Cortex of kidney (tissue), 1 donor: Measurements from ENCODE around the gene C1orf122.
"Not testable (repeated sequence)": the region's sequence is repeated elsewhere in the genome, so short reads cannot be mapped to it uniquely, and the experiment has no call there.

Source experiments
- DNase-seq: peaks from one replicate; lab custom pipeline; 2025; lab: John Stamatoyannopoulos, UW

Gene C1orf122

GRCh38 chr1:37807555-37808368 lies at the start of gene C1orf122, which contains the start of gene YRDC:
Gene C1orf122, plus strand, starts transcription at chr1:37807790. Its CDS starts 615 bp downstream, at chr1:37808405.
Gene YRDC, minus strand, starts transcription at chr1:37808208. Its CDS starts 28 bp downstream, at chr1:37808180.
- peak; percentile 44 for DNase-seq

GRCh38 chr1:37759451-37759850 lies 48.1 kb upstream of the C1orf122 start:
- no peak for DNase-seq

- DNase-seq = no peak
These were observed 46.0 kb upstream of the C1orf122 start for GRCh38 chr1:37761416-37762095.

- DNase-seq = no peak
These were observed 45.1 kb upstream of the C1orf122 start for GRCh38 chr1:37762516-37762915.

GRCh38 chr1:37763791-37764413 lies 43.7 kb upstream of the C1orf122 start:
- DNase-seq = no peak

GRCh38 chr1:37764414-37764825 lies 43.2 kb upstream of the C1orf122 start:
- no peak for DNase-seq

GRCh38 chr1:37764888-37765441 lies 42.6 kb upstream of the C1orf122 start, which contains the start of gene EPHA10:
Gene EPHA10, minus strand, starts transcription at chr1:37765120. Its CDS starts 54 bp downstream, at chr1:37765066.
- DNase-seq = no peak

- no peak for DNase-seq
These were observed 41.5 kb upstream of the C1orf122 start for GRCh38 chr1:37765916-37766664.

- DNase-seq = no peak
These were observed 40.1 kb upstream of the C1orf122 start for GRCh38 chr1:37767488-37767887.

GRCh38 chr1:37771440-37771839 lies 36.1 kb upstream of the C1orf122 start:
- DNase-seq = not testable (repeated sequence)

- DNase-seq = no peak
These were observed 30.6 kb upstream of the C1orf122 start for GRCh38 chr1:37776946-37777516.

GRCh38 chr1:37778654-37779053 lies 28.9 kb upstream of the C1orf122 start:
- DNase-seq = no peak

GRCh38 chr1:37782491-37782890 lies 25.1 kb upstream of the C1orf122 start:
- no peak for DNase-seq

- DNase-seq = no peak
These were observed 14.5 kb upstream of the C1orf122 start for GRCh38 chr1:37792943-37793686.

- no peak for DNase-seq
These were observed 13.7 kb upstream of the C1orf122 start, which contains the start of gene MANEAL for GRCh38 chr1:37793773-37794371. Gene MANEAL, plus strand, starts transcription at chr1:37793847. Its CDS starts 336 bp downstream, at chr1:37794183.

- no peak for DNase-seq
These were observed 12.9 kb upstream of the C1orf122 start for GRCh38 chr1:37794372-37795339.

- no peak for DNase-seq
These were observed 12.1 kb upstream of the C1orf122 start for GRCh38 chr1:37795340-37796125.
